GM12891 (cell line): ENCODE data around the gene SRCAP.
A peak's percentile ranks its signal among the peaks of the same experiment; 100 is the strongest.

Source experiments
- DNase-seq: peaks from one replicate; pipeline ENCODE4 v3.0.0; 2011; ENCODE audit warnings: low spot score; ENCODE audit not compliant: insufficient read length
- FAIRE-seq: peaks from 2 replicates; lab custom pipeline; 2011; peaks lifted over from hg19 to GRCh38; lab: Jason Lieb, UNC
- PAX5 ChIP-seq: IDR thresholded peaks from 2 replicates; pipeline ENCODE4 v1.6.1; 2011; ENCODE audit warnings: low read length, moderate library complexity, mild to moderate bottlenecking; ENCODE audit not compliant: insufficient read depth, severe bottlenecking
- POLR2A ChIP-seq: IDR thresholded peaks from 2 replicates; pipeline ENCODE4 v1.6.1; 2011; ENCODE audit warnings: low read depth, low read length, control low read depth
- POLR2AphosphoS5 ChIP-seq: IDR thresholded peaks from 2 replicates; pipeline ENCODE4 v1.6.1; 2011; ENCODE audit warnings: low read depth, low read length, control low read depth
- POU2F2 ChIP-seq: IDR thresholded peaks from 2 replicates; pipeline ENCODE4 v1.6.1; 2011; ENCODE audit warnings: low read depth, mild to moderate bottlenecking, control low read depth, low read length, moderate library complexity
- SPI1 ChIP-seq: IDR thresholded peaks from 2 replicates; pipeline ENCODE4 v1.6.1; 2011; ENCODE audit warnings: low read depth, low read length, control low read depth
- TAF1 ChIP-seq: IDR thresholded peaks from 2 replicates; pipeline ENCODE4 v1.6.1; 2011; ENCODE audit warnings: low read depth, low read length, control low read depth

The SRCAP gene

DNA sequence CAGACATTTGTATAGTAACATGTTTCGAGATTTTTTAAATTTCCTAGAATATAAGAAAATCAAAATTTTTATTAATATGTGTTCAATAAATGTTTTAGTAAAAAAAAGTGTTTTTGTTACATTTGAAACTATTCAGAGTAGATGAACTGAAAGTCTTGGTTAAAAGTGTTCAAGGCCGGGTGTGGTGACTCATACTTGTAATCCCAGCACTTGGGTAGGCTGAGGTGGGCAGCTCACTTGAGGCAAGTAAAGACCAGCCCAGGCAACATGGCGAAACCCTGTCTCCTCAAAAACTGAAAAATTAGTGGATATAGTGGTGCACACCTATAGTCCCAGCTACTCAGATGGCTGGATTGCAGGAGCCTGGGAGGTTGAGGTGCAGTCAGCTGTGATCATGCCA, 32.4 kb downstream of the SRCAP start:
- FAIRE-seq (peak; percentile 48), DNase-seq (no peak)
- TF ChIP-seq PAX5, result no peak
- TF ChIP-seq TAF1, result no peak
- TF ChIP-seq POLR2A, result no peak
- no peak for TF ChIP-seq SPI1
- TF ChIP-seq POLR2AphosphoS5, result peak; percentile 30
- TF ChIP-seq POU2F2, result 0 out of 2 replicates have a peak, but pooled peaks have one; percentile 22

DNA sequence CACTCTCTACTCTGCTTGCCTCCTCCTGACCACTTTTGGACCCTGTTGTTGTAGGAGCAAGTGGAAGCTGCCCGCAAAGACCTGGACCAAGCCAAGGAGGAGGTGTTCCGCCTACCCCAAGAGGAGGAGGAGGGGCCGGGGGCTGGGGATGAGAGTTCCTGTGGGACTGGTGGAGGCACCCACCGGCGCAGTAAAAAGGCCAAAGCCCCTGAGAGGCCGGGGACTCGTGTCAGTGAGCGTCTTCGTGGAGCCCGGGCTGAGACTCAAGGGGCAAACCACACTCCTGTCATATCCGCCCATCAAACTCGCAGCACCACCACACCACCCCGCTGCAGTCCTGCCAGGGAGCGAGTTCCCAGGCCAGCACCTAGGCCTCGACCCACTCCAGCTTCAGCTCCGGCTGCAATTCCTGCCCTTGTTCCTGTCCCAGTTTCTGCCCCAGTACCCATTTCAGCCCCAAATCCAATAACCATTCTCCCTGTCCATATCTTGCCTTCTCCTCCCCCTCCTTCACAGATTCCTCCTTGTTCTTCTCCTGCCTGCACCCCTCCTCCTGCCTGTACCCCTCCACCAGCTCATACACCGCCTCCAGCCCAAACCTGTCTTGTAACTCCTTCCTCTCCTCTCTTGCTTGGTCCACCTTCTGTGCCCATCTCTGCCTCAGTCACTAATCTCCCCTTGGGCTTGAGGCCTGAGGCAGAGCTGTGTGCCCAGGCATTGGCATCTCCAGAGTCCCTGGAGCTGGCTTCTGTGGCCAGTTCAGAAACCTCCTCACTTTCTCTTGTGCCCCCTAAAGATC, 38.2 kb downstream of the SRCAP start:
- DNase-seq, result no peak
- no peak for FAIRE-seq
- TF ChIP-seq POLR2AphosphoS5 (no peak), TAF1 (no peak)

- DNase-seq (no peak), FAIRE-seq (no peak)
- TF ChIP-seq PAX5 (no peak), TAF1 (no peak), POU2F2 (no peak), POLR2A (no peak), SPI1 (no peak), POLR2AphosphoS5 (no peak)
Measured at GRCh38 chr16:30737794-30738648, 39.0 kb downstream of the SRCAP start.

GRCh38 chr16:30738984-30739951, 40.3 kb downstream of the SRCAP start:
- TF ChIP-seq POLR2AphosphoS5, result peak; percentile 44
- TF ChIP-seq POU2F2, result no peak
- no peak for TF ChIP-seq PAX5
- FAIRE-seq (no peak), DNase-seq (no peak)

GRCh38 chr16:30740364-30741251, 41.6 kb downstream of the SRCAP start:
- DNase-seq (no peak), FAIRE-seq (no peak)
- TF ChIP-seq POLR2AphosphoS5, result no peak
- no peak for TF ChIP-seq SPI1
- TF ChIP-seq POLR2A, result no peak
- no peak for TF ChIP-seq TAF1
- no peak for TF ChIP-seq PAX5
- TF ChIP-seq POU2F2, result no peak

DNA sequence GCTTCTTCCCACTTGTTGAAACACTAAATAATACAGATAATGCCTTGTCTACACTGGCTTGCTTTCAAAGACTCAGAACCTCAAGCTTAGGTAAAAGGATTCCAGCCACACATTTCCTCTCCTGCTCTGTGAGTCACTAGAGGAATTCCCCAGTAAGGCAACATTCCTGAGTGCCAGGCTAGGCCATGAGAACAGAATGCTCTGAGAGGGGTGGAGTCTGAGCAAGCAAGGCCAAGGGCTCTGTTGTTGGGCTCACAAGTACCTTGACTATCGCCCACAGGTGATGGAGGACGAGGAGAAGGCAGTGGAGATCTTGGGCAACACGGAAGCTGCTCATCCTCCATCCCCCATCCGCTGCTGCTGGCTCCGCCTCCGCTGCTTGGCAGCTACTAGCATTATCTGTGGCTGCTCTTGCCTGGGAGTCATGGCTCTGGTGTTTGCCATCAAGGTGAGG, 42.5 kb downstream of the SRCAP start:
- no peak for DNase-seq
- FAIRE-seq, result no peak
- TF ChIP-seq POU2F2 (no peak), POLR2A (no peak), TAF1 (no peak), POLR2AphosphoS5 (no peak), PAX5 (no peak), SPI1 (no peak)

DNA sequence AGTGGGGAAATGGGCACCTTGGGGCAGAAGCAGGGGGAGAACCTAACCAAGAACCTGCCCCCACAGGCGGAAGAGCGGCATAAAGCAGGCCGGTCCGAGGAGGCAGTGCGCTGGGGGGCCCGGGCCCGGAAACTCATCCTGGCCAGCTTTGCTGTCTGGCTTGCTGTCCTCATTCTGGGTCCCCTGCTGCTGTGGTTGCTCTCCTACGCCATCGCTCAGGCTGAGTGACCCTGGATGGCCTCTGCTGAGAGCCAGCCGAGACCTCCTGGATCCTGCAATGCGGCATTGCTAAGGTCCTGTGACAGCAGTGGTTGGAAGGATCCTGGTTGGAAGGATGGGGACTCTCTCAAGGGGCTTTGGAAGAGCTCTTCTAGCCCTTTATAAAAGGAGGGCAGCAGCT, 44.7 kb downstream of the SRCAP start:
- DNase-seq, result no peak
- TF ChIP-seq SPI1 (no peak), POU2F2 (no peak), POLR2A (no peak), POLR2AphosphoS5 (no peak), TAF1 (no peak), PAX5 (no peak)
- no peak for FAIRE-seq

- DNase-seq, result no peak
- no peak for FAIRE-seq
- TF ChIP-seq SPI1 (no peak), POLR2A (no peak), PAX5 (no peak), TAF1 (no peak), POU2F2 (no peak), POLR2AphosphoS5 (no peak)
Measured at GRCh38 chr16:30744183-30744582, 45.2 kb downstream of the SRCAP start.
